Measurements from ENCODE around the gene TMEM190.
"Not testable (repeated sequence)": the region's sequence is repeated elsewhere in the genome, so short reads cannot be mapped to it uniquely, and the experiment has no call there.

TMEM190 gene

DNA sequence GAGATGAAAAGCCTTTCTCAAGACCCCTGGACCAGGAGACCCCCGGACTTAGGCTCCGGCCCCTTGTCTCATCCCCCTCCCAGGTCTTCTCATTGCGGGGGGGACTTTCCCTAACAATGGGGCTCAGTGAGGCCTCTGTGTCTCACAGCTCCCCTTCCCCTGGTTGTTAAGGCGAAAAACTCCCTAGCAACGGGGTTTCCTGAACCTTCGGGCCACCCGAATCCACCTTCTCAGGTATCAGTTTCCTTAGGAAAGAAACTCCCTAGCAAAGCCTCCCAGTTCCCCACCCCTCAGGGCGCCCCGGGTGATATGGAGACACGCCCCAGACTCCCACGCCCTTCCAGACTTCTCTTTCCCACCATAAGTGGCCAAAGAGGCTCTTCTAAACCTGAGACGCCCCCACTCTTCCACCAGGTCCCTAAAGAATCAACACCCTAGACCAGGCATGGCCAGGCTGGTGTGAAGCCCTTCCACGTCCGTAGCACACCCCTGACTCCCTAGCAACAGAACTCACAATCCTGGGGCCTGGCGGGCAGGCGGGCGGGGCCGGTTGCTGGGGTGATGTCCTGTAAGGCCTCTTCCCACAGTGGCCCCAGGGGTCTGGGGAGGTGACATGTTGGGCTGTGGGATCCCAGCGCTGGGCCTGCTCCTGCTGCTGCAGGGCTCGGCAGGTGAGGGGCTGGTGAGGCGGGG is at the start of gene TMEM190:
Gene TMEM190 (plus strand): TSS at position 586 of the 693 bp plus-strand sequence. CDS start 28 bp downstream, at position 614.
- DNase-seq = no peak

- not testable (repeated sequence) for DNase-seq
These were observed 47.8 kb upstream of the TMEM190 start for GRCh38 chr19:55328774-55329318.

DNA sequence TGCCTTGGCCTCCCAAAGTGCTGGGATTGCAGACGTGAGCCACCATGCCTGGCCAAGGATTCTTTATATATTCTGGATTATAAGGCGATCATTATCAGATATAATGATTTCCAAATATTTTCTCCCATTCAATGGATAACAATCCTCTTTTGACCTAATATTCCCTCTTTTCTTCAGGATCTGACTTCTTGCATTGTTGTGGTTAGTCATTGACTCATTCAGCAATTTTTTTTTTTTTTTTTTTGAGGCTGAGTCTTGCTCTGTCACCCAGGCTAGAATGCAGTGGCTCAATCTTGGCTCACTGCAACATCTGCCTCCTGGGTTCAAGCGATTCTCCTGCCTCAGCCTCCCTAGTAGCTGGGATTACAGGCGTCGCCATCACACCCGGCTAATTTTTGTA is 46.8 kb upstream of the TMEM190 start:
- not testable (repeated sequence) for DNase-seq

GRCh38 chr19:55333870-55334269 is 42.8 kb upstream of the TMEM190 start:
- DNase-seq = no peak

DNA sequence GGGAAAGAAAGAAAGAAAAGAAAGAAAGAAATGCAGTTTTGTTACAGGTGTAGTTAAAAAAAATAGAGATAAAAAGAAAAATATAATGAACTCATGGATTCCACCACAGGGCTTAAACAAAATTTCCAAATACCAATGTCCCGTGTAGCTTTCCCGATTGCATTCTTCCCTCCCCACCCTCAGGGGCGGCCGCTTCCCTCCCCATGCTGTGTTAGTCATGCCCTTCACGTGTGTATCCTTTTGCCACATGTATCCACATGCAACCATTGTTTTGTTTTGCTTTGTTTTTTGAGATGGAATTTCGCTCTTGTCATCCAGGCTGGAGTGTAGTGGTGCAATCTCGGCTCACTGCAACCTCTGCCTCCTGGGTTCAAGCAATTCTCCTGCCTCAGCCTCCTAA is 40.5 kb upstream of the TMEM190 start:
- DNase-seq = no peak

DNA sequence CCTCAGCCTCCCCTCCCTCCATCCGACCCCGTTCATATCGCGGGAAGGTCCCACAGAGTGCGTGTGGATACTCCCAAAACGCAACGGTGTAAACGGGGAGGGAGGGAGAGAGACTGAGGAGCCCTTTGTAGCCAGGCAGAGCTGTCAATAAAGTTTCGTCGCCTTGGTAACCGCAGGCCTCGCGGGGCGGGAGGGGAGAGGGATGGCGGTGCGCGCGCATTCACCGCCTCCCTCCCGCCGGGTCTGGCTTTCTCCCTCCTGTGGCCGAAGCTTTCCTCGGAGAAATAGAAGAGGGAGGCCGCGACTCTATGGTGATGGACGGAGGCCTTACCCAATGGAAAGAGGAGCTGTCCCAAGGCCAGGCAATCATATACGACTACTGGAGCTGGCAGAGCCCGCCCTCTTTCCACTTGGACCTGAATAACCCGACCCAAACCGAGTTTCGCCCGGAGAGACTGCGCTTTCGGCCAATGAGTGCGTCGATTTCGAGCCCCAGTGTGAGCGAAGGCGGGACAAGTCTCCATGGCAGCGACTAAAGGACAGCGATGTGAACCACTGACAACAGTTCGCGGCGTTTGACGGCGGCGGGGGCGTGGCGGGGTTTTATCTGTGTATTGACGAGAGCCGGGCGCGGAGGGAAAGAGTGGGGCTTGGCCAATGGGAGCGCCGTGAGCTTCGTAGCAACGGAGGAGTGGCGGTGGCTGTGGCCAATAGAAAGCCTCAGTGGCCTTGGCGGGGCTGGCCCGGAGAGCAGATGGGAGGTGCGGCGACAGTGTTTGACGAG is 37.3 kb upstream of the TMEM190 start, which contains the start of gene KMT5C:
Gene KMT5C (plus strand): TSS at position 772 of the 784 bp plus-strand sequence. CDS start 2,061 bp downstream, outside the sequence.
- DNase-seq = peak; percentile 99

GRCh38 chr19:55339889-55340783 is 36.5 kb upstream of the TMEM190 start:
- no peak for DNase-seq

DNA sequence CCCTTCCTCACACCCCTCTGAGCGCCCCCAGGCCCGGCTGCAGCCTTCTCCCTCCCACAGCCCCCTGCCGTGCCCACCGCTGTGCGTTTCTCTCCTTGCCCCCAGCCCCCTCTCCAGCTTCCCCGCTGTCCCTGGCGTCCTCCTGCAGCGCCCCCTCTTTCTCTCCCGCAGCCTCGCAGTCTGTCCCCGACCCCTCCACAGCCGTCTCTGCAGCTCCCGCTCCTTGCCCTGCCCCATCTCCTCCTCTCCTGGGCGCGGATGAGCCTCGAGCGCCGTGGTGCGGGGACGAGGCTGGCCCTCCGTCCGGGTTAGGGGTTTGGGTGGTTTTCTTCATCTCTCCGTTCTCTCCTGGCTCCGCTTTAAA is 35.9 kb upstream of the TMEM190 start:
- DNase-seq = no peak

GRCh38 chr19:55341171-55341588 is 35.4 kb upstream of the TMEM190 start:
- peak; percentile 63 for DNase-seq

DNA sequence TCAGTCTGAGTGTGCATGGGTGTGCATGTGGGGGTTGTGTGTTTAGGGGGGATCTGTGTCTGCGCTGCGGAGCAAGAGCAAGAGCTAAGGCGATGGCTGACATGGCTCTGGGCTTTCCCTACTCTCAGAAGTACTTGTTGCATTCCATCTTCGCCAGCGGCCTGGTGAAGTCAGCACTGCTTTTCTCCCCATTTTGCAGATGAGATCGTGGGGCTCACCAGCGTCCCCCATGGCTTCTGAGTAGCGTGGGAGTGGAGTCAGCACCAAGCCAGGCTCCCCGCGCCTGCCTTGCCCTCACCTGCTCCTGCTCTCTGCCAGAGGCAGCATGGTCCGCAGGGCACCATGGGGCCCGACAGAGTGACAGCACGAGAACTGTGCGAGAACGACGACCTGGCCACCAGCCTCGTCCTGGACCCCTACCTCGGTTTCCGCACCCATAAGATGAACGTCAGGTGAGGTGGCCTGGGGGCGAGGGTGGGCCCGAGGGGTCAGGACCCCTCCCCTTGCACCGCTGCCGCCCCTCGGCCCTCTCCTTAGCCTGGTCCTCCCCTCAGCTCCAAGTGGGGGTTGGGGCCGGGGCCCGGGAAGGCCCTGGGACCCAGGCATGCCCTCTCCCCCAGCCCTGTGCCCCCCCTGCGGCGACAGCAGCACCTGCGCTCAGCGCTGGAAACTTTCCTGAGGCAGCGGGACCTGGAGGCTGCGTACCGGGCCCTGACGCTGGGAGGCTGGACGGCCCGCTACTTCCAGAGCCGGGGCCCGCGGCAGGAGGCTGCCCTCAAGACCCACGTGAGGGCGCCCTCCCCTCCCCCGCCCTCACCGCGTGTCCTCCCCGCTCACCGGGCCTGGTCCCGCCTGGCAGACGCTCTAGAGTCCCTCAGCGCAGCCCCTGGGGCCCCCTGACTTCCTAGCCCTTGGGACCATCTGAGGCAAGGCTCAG is 34.8 kb upstream of the TMEM190 start:
- no peak for DNase-seq

DNA sequence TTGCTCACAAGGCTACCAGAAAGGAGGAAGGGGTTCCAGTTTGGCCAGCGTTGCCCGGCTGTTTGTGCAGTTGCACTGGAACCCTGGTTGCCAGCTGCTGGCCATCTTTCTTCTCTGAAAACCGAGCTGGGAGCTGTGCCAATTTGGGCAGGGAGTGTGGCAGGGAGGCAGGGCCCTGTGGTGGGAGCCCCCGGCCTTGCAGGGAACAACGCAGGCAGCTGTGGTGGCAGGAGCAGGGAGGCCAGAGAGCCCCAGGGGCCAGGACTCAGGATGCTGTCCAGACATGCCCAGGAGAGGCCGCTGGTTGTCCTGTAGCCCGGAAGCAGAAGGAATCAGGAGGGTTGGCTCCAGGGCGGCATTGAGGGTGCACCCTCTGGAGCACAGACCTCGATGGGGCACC is 32.2 kb upstream of the TMEM190 start:
- peak; percentile 41 for DNase-seq

DNA sequence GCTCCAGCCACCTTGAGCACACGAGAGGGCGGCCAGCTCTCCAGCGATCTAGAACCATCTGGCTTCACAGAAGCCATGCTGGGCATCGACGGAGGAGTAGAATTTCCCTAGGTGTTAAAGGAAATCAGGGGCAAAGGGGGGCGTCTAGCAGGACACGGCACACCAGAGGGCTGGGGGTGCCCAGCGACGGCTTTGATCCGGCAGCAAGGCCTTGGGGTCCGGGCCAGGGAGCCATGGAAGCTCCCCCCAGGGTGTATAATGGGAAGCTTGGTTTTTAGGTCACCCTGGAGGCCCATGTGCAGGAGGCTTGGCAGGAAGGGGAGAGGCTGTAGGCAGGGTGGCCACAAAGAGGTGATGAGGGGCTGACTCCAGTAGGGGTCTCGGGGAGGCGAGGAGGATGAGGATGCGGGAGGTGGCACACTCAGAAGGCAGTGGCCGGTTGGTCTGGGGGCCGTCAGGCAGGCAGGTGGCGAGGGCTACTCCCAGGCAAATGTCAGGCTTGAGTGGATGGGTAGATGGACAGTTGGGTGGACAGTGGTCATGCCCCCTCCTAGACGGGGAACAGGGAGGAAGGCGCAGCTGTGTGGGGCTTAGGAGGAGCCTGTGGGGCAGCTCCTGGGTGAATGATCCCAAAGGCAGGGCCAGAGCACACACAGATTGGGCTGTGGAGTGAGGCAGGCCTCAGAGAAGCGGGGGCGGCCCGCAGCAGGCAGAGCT is 31.4 kb upstream of the TMEM190 start:
- no peak for DNase-seq

GRCh38 chr19:55345818-55346724 is 30.6 kb upstream of the TMEM190 start:
- no peak for DNase-seq

DNA sequence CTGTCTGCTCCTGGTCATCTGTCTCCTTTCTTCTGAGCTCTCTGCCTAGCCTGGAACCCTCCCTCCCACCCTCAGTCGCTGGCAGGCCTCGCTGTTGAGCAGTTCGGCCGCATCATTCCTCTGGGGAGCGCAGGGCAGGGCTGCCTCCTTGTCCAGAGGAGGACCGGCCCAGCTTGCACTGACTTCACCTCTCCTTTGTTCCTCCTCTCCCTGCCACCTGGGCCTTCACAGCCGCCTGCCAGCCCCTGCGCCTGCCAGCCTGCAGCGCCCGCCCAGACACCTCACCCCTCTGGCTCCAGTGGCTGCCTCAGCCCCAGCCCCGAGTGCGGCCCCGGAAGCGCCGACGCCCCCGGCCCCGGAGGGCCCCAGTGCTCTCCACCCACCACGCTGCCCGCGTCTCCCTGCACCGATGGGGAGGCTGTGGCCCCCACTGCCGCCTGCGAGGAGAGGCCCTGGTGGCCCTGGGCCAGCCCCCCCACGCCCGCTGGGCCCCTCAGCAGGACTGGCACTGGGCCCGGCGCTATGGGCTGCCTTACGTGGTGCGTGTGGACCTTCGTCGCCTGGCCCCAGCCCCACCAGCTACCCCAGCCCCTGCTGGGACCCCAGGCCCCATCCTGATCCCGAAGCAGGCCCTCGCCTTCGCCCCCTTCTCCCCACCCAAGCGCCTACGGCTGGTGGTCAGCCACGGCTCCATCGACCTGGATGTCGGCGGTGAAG is 29.7 kb upstream of the TMEM190 start:
- DNase-seq = no peak

DNA sequence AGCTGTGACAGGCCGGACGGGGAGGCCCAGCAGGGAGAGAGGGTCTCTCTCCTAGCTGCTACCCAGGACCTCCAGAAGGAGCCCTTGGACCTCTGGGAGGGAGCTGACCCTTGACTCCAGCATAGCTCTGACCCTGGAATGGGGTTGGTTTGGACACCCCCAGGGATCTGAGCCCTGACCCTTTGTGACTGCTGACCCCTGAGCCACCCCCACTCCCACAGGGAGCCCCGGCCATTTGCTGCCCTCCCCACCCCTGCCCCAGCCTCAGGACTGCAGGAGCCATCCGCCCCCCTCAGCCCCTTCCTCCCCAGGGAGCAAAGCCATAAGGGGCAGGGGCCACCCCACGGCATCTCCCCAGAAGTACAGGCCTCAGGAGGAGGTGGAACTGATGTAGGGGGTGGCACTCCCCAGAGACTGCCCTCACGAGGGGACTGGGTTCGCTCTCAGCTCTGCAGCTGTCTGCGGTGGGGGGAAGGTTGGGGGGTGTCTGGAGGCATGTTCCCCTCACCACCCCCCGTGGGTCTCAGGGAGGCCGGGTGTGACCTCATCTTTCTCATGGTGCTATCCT is 29.1 kb upstream of the TMEM190 start:
- DNase-seq = no peak

- DNase-seq = no peak
These were observed 28.1 kb upstream of the TMEM190 start for GRCh38 chr19:55348317-55349034.

GRCh38 chr19:55350620-55351315 is 25.9 kb upstream of the TMEM190 start:
- no peak for DNase-seq

- no peak for DNase-seq
These were observed 24.6 kb upstream of the TMEM190 start for GRCh38 chr19:55352040-55352439.
